GM23248 (cell line): ENCODE results near the gene SEMA3B.

ENCODE experiments used
- EZH2 ChIP-seq: fragments of 200-600 bp; sonication (generic); IDR thresholded peaks from 2 replicates; pipeline ENCODE4 v1.6.1; 2018; ENCODE audit warnings: antibody characterized with exemption, mild to moderate bottlenecking; ENCODE audit not compliant: insufficient read depth, poor library complexity, severe bottlenecking
- EZH2phosphoT487 ChIP-seq: fragments of 200-600 bp; sonication (generic); IDR thresholded peaks from 2 replicates; pipeline ENCODE4 v1.6.1; 2018; ENCODE audit warnings: antibody characterized with exemption, moderate library complexity, mild to moderate bottlenecking, low read depth; ENCODE audit not compliant: insufficient read depth

DNA sequence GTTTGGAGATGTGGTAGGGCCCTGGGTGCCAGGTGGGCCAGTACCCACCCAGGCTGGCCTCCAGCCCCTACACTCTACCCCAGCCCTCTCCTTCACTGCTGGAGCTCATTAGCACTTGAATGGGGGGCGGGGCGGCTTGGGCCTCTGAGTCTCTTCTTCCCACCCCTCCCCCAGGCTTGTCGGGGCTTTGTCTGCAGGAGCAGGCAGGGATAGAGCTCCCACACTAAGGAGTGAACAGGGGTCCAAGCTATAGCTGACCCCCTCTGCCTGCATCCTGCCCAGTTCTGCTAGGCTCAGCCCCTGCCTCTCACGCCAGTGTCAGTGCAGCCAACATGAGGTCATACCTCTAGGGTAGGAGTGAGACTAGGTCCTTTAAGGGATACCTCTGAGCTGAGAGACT is 27.8 kb upstream of the SEMA3B start:
- TF ChIP-seq EZH2 (no peak), EZH2phosphoT487 (no peak)
